Measurements from ENCODE around the gene ROR1.

- no peak for TF ChIP-seq CTCF (IDR thresholded peaks at IDR 0.05; ENCODE audit: low read length)
- TF ChIP-seq EZH2 (optimal IDR thresholded peaks at IDR 0.05; ENCODE audit: low read depth, low read length) = no peak
- no peak for TF ChIP-seq EZH2phosphoT487 (IDR thresholded peaks at IDR 0.05; ENCODE audit: low read length)
Observed at GRCh38 chr1:64163431-64163830, 389.6 kb downstream of the ROR1 start.
